ENCODE measurements around the gene ROBO1. TPM values are rescaled to one million over a fixed set of nuclear protein-coding genes. Genes with fewer than 3 reads are reported as not detected.

The ROBO1 gene
- total and polyA plus RNA-seq, 2 donors (not counting 1 experiment from before 2014, with no cell fraction given), result 0.27 to 3.2 TPM

DNA sequence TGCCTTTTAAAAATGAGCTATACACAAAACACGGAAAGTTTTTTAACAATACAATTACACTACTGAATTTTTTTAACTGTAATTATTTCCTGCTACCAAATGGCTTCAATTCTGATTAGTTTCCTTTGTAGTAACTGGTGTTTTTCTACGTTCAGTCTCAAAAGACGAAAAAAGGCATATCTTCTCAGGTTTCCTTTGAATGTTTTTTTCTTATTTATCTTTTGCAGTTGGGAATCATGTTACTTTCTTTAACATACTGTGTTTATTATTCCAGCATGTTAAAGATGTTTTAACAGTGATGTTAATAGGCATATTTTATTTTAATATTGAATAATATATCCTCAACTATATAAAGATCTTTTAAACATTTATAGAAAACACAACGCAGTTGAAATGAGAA lies 1055.5 kb downstream of the ROBO1 start:
- Histone ChIP-seq H3K4me3 (ENCODE audit: control extremely low read depth in 1 of 5, extremely low read depth in 1 of 5, insufficient read depth in 1 of 5, low read depth in 2 of 5, low read length in 4 of 5) (no peak overlapping the region), H3K9me3 (ENCODE audit: control extremely low read depth in 1 of 3, control insufficient read depth in 2 of 3, insufficient read depth in 1 of 3, low read length in 2 of 3) (peaks cover 0 to 7% (median 0%) of the 10 kb centered on the region in 3 donors), H3K79me2 (ENCODE audit: control insufficient read depth, insufficient read depth, low read length) (no peaks in the 10 kb centered on the region), H3K27me3 (replicated peaks in 1 of 4; ENCODE audit: control extremely low read depth in 1 of 4, control insufficient read depth in 3 of 4, insufficient read depth in 4 of 4, low read length in 3 of 4) (no peaks in the 10 kb centered on the region), H3K36me3 (replicated peaks in 1 of 2; ENCODE audit: control extremely low read depth in 1 of 2, control insufficient read depth in 1 of 2, extremely low read depth in 1 of 2, insufficient read depth in 2 of 2, low read length in 1 of 2) (no peaks in the 10 kb centered on the region), H3K9ac (ENCODE audit: low read length) (no peak overlapping the region), H3K27ac (ENCODE audit: low read length in 2 of 2) (no peak overlapping the region), H3K4me2 (replicated peaks; ENCODE audit: low read depth, low read length, poor library complexity, severe bottlenecking) (no peak overlapping the region), H3K4me1 (ENCODE audit: control insufficient read depth in 2 of 2, insufficient read depth in 2 of 2, low read length in 2 of 2) (no peaks in the 10 kb centered on the region), H2AFZ (ENCODE audit: insufficient read depth, low read depth, low read length, poor library complexity, severe bottlenecking) (no peak overlapping the region), H4K20me1 (ENCODE audit: control insufficient read depth, insufficient read depth, low read length, poor library complexity, severe bottlenecking) (no peaks in the 10 kb centered on the region)
- H3K4me3 Mint-ChIP-seq, result no peak overlapping the region
- no peak overlapping the region for H3K27ac Mint-ChIP-seq
- DNase-seq, result no peak
- ChIA-PET POLR2A (no interaction called here), CTCF (no interaction called here)
- no peak for TF ChIP-seq EZH2 (IDR thresholded peaks at IDR 0.05; ENCODE audit: borderline replicate concordance, insufficient read depth, low read depth, low read length, poor library complexity, severe bottlenecking)
- TF ChIP-seq, protein P1, sequence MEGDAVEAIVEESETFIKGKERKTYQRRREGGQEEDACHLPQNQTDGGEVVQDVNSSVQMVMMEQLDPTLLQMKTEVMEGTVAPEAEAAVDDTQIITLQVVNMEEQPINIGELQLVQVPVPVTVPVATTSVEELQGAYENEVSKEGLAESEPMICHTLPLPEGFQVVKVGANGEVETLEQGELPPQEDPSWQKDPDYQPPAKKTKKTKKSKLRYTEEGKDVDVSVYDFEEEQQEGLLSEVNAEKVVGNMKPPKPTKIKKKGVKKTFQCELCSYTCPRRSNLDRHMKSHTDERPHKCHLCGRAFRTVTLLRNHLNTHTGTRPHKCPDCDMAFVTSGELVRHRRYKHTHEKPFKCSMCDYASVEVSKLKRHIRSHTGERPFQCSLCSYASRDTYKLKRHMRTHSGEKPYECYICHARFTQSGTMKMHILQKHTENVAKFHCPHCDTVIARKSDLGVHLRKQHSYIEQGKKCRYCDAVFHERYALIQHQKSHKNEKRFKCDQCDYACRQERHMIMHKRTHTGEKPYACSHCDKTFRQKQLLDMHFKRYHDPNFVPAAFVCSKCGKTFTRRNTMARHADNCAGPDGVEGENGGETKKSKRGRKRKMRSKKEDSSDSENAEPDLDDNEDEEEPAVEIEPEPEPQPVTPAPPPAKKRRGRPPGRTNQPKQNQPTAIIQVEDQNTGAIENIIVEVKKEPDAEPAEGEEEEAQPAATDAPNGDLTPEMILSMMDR (IDR thresholded peaks at IDR 0.05), result no peak
- WGBS (ENCODE audit: insufficient coverage), result no CpG with 5 or more reads among the region's 4 CpGs
- intact Hi-C loops (cut with micrococcal nuclease), result no loop called here
- H3K27me3 Mint-ChIP-seq, result no peaks in the 10 kb centered on the region
- H3K4me1 Mint-ChIP-seq, result no peaks in the 10 kb centered on the region
- no peak for ATAC-seq (ENCODE audit: low read depth)
- H3K9me3 Mint-ChIP-seq (ENCODE audit: insufficient read depth), result no peaks in the 10 kb centered on the region

DNA sequence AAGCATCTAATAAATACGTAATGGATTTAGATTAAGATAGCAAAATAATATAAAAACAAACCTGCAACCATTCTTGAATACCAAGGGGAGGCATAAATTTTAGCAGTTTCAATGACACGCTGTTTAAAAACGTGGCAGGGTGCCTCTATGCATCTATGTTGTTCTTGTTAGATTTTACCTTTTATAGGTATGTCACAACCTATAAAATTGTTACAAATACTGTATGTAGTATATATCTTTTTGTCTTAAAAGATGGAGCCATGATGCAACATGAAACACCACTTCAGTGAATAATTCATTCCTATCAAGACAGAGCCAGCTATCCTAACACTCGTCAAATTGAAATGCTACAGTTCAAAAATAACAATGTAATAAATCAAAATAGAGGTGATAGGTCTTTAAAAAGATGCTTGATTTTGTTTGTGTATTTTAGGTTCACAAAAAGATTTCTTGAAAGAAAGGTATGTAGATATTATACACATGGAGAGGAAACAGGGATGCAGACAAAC lies 1059.2 kb downstream of the ROBO1 start:
- H3K9me3 ChIP-seq (ENCODE audit: control extremely low read depth in 1 of 3, control insufficient read depth in 2 of 3, insufficient read depth in 1 of 3, low read length in 2 of 3), result peaks cover 0 to 3% (median 0%) of the 10 kb centered on the region in 3 donors
- H3K79me2 ChIP-seq (ENCODE audit: control insufficient read depth, insufficient read depth, low read length), result no peaks in the 10 kb centered on the region
- H3K4me1 ChIP-seq (ENCODE audit: control insufficient read depth in 2 of 2, insufficient read depth in 2 of 2, low read length in 2 of 2), result no peaks in the 10 kb centered on the region
- H3K36me3 ChIP-seq (replicated peaks in 1 of 2; ENCODE audit: control extremely low read depth in 1 of 2, control insufficient read depth in 1 of 2, extremely low read depth in 1 of 2, insufficient read depth in 2 of 2, low read length in 1 of 2), result no peaks in the 10 kb centered on the region
- TF ChIP-seq, protein P1 (IDR thresholded peaks at IDR 0.05), result no peak
- no peak for TF ChIP-seq EZH2 (IDR thresholded peaks at IDR 0.05; ENCODE audit: borderline replicate concordance, insufficient read depth, low read depth, low read length, poor library complexity, severe bottlenecking)
- Mint-ChIP-seq H3K4me3 (no peak overlapping the region), H3K27ac (no peak overlapping the region), H3K9me3 (ENCODE audit: insufficient read depth) (no peaks in the 10 kb centered on the region), H3K4me1 (no peaks in the 10 kb centered on the region), H3K27me3 (no peaks in the 10 kb centered on the region)
- ATAC-seq (ENCODE audit: low read depth) (no peak), DNase-seq (no peak)
- H3K9ac ChIP-seq (ENCODE audit: low read length), result no peak overlapping the region
- no CpG with 5 or more reads among the region's 4 CpGs for WGBS (ENCODE audit: insufficient coverage)
- H3K27ac ChIP-seq (ENCODE audit: low read length in 2 of 2), result no peak overlapping the region
- H3K4me2 ChIP-seq (replicated peaks; ENCODE audit: low read depth, low read length, poor library complexity, severe bottlenecking), result no peak overlapping the region
- CTCF ChIA-PET, result no interaction called here
- no peak overlapping the region for H3K4me3 ChIP-seq (ENCODE audit: control extremely low read depth in 1 of 5, extremely low read depth in 1 of 5, insufficient read depth in 1 of 5, low read depth in 2 of 5, low read length in 4 of 5)
- POLR2A ChIA-PET, result no interaction called here
- H3K27me3 ChIP-seq (replicated peaks in 1 of 4; ENCODE audit: control extremely low read depth in 1 of 4, control insufficient read depth in 3 of 4, insufficient read depth in 4 of 4, low read length in 3 of 4), result no peaks in the 10 kb centered on the region
- H2AFZ ChIP-seq (ENCODE audit: insufficient read depth, low read depth, low read length, poor library complexity, severe bottlenecking), result no peak overlapping the region
- intact Hi-C loops (cut with micrococcal nuclease), result no loop called here
- H4K20me1 ChIP-seq (ENCODE audit: control insufficient read depth, insufficient read depth, low read length, poor library complexity, severe bottlenecking), result no peaks in the 10 kb centered on the region

Measured in B cell (primary cell).